A673 (cell line): Measurements from ENCODE around the gene BRAF. TPM values are rescaled to one million over a fixed set of nuclear protein-coding genes. Genes with fewer than 3 reads are reported as not detected.
A peak's percentile ranks its signal among the peaks of the same experiment; 100 is the strongest.
"Not testable (repeated sequence)": the region's sequence is repeated elsewhere in the genome, so short reads cannot be mapped to it uniquely, and the experiment has no call there.

ENCODE experiments used
- BruUV-seq: library from RNA; stranded (reverse); fragments of 400-500 nt; replicated peaks from 2 replicates; lab custom pipeline; 2021; lab: Mats Ljungman, UMichigan
- CTCF ChIA-PET: fragments of 300-600 bp; sonication (Branson Sonifier 250); formaldehyde crosslinking; loops from one replicate; lab custom pipeline; 2022; ENCODE audit warnings: antibody characterized with exemption; lab: Charles Lee
- POLR2A ChIA-PET: fragments of 300-600 bp; sonication (Branson Sonifier 250); formaldehyde crosslinking; loops from one replicate; lab custom pipeline; 2022; ENCODE audit warnings: antibody characterized with exemption; ENCODE audit not compliant: low non-redundant PET; lab: Charles Lee
- DNase-seq: peaks from one replicate; pipeline ENCODE4 v3.0.0-alpha.2; 2015; ENCODE audit warnings: low spot score
- H3K27ac ChIP-seq: fragments of 200-600 bp; sonication (generic); 2 replicates; pipeline ENCODE4 v1.5.1; 2016; ENCODE audit warnings: mixed run types, low read depth, mild to moderate bottlenecking, mixed read lengths, antibody characterized with exemption, low read length; ENCODE audit not compliant: poor library complexity, severe bottlenecking
- H3K27me3 ChIP-seq: fragments of 200-600 bp; sonication (generic); replicated peaks from 2 replicates; pipeline ENCODE4 v1.6.1; 2017; ENCODE audit warnings: mixed run types, low read depth, mild to moderate bottlenecking, mixed read lengths, antibody characterized with exemption, low read length; ENCODE audit not compliant: insufficient read depth, poor library complexity
- H3K36me3 ChIP-seq: fragments of 200-600 bp; sonication (generic); 2 replicates; pipeline ENCODE4 v1.6.1; 2016; ENCODE audit warnings: mixed run types, mild to moderate bottlenecking, mixed read lengths, antibody characterized with exemption, low read length; ENCODE audit not compliant: insufficient read depth, poor library complexity, severe bottlenecking
- H3K4me1 ChIP-seq: fragments of 200-600 bp; sonication (generic); 2 replicates; pipeline ENCODE4 v1.6.1; 2017; ENCODE audit warnings: mixed run types, mild to moderate bottlenecking, mixed read lengths, antibody characterized with exemption, low read length; ENCODE audit not compliant: insufficient read depth, poor library complexity, severe bottlenecking
- H3K4me3 ChIP-seq: fragments of 200-600 bp; sonication (generic); 2 replicates; pipeline ENCODE4 v1.5.1; 2016; ENCODE audit warnings: low read depth, mixed run types, mild to moderate bottlenecking, mixed read lengths, low read length; ENCODE audit not compliant: poor library complexity, severe bottlenecking
- H3K9me3 ChIP-seq: fragments of 200-600 bp; sonication (generic); 2 replicates; pipeline ENCODE4 v1.6.1; 2016; ENCODE audit warnings: mixed run types, low read depth, mild to moderate bottlenecking, mixed read lengths, antibody characterized with exemption, low read length; ENCODE audit not compliant: poor library complexity, severe bottlenecking
- CTCF ChIP-seq: fragments of 300-800, 200-600 bp; sonication (generic); conservative IDR thresholded peaks from 2 replicates; pipeline ENCODE4 v1.5.1; 2017; ENCODE audit warnings: low read depth, mild to moderate bottlenecking, antibody characterized with exemption, low read length, moderate library complexity, mixed read lengths
- EZH2 ChIP-seq: fragments of 200-600 bp; sonication (generic); IDR thresholded peaks from 2 replicates; pipeline ENCODE4 v1.6.1; 2017; ENCODE audit warnings: borderline replicate concordance, low read depth, mild to moderate bottlenecking, mixed read lengths, antibody characterized with exemption, low read length; ENCODE audit not compliant: poor library complexity, severe bottlenecking
- intact Hi-C: fragments of 100-400 bp; cut with micrococcal nuclease; formaldehyde crosslinking; loops from one replicate; pipeline ENCODE4 v1.10.0; 2022; ENCODE audit not compliant: unreplicated experiment
- total RNA-seq: library from RNA; stranded (reverse); gene quantifications from 2 replicates; pipeline ENCODE4 v1.2.3, GENCODE V29; 2021

Gene BRAF
- total RNA-seq, 1 experiment from 2014 or later: 31.8 TPM

- TF ChIP-seq EZH2: no peak
- no peak for TF ChIP-seq CTCF
- BruUV-seq: no TSS peak
- Histone ChIP-seq H3K4me3 (no peak overlapping the region), H3K27ac (no peak overlapping the region), H3K4me1 (no peaks in the 10 kb centered on the region), H3K36me3 (no peaks in the 10 kb centered on the region), H3K9me3 (no peaks in the 10 kb centered on the region), H3K27me3 (no peaks in the 10 kb centered on the region)
- DNase-seq: no peak
- ChIA-PET POLR2A (no interaction called here), CTCF (no interaction called here)
- intact Hi-C loops: no loop called here
Observed at GRCh38 chr7:140828741-140829140, 96.0 kb downstream of the BRAF start.

- H3K27ac ChIP-seq, H3K27me3 ChIP-seq, H3K36me3 ChIP-seq, DNase-seq, H3K4me3 ChIP-seq, POLR2A ChIA-PET, CTCF ChIA-PET, H3K9me3 ChIP-seq, BruUV-seq, H3K4me1 ChIP-seq: not testable (repeated sequence)
- intact Hi-C loops: loop anchor here (10.0 kb wide), 1 partner anchor 167 kb away; no protein-coding TSS in a partner anchor
Observed at GRCh38 chr7:140817383-140817782, 107.3 kb downstream of the BRAF start.

- Histone ChIP-seq H3K4me1 (peaks cover 4% of the 10 kb centered on the region), H3K27ac (no peak overlapping the region), H3K9me3 (no peaks in the 10 kb centered on the region), H3K4me3 (no peak overlapping the region), H3K27me3 (no peaks in the 10 kb centered on the region), H3K36me3 (no peaks in the 10 kb centered on the region)
- POLR2A ChIA-PET: no interaction called here
- no TSS peak for BruUV-seq
- peak; percentile 72 for DNase-seq
- intact Hi-C loops: loop anchor here (1.0 to 10.0 kb wide), 4 partner anchors 174 to 722 kb away; no protein-coding TSS in a partner anchor
- no peak for TF ChIP-seq EZH2
- TF ChIP-seq CTCF: peak; percentile 85
- CTCF ChIA-PET: interaction anchor here (1.0 to 2.1 kb wide), 8 partner anchors 10 to 839 kb away, joined by 3 to 13 read pairs (median 4); partner anchors contain the start of gene MRPS33
Observed at GRCh38 chr7:140810830-140811556, 113.7 kb downstream of the BRAF start.
